MG63 (cell line): ENCODE data around the gene PCDHGB3. TPM values are rescaled to one million over a fixed set of nuclear protein-coding genes. Genes with fewer than 3 reads are reported as not detected.
"Not testable (repeated sequence)": the region's sequence is repeated elsewhere in the genome, so short reads cannot be mapped to it uniquely, and the experiment has no call there.

ENCODE experiments used
- DNase-seq: peaks from one replicate; pipeline ENCODE4 v3.0.0-alpha.2; 2020
- H3K27me3 ChIP-seq: fragments of 250-450 bp; sonication (Bioruptor Pico); 2 replicates; pipeline ENCODE4 v1.5.1; 2020; ENCODE audit warnings: mild to moderate bottlenecking, moderate library complexity
- H3K36me3 ChIP-seq: fragments of 250-450 bp; sonication (Bioruptor Pico); 2 replicates; pipeline ENCODE4 v1.5.1; 2020; ENCODE audit warnings: mild to moderate bottlenecking, moderate library complexity
- H3K4me3 ChIP-seq: fragments of 250-450 bp; sonication (Bioruptor Pico); 2 replicates; pipeline ENCODE4 v1.5.1; 2020; ENCODE audit warnings: mild to moderate bottlenecking, moderate library complexity
- H3K9me3 ChIP-seq: fragments of 250-450 bp; sonication (Bioruptor Pico); 2 replicates; pipeline ENCODE4 v1.5.1; 2020; ENCODE audit warnings: mild to moderate bottlenecking, moderate library complexity
- total RNA-seq: library from RNA; depleted of rRNA; stranded (reverse); fragments of >200 nt; shearing (Covaris generic); gene quantifications from 2 replicates; pipeline ENCODE4 v1.2.3, GENCODE V29; 2014; ENCODE audit warnings: low replicate concordance

The PCDHGB3 gene
- total RNA-seq, 1 experiment from 2014 or later = not detected

DNA sequence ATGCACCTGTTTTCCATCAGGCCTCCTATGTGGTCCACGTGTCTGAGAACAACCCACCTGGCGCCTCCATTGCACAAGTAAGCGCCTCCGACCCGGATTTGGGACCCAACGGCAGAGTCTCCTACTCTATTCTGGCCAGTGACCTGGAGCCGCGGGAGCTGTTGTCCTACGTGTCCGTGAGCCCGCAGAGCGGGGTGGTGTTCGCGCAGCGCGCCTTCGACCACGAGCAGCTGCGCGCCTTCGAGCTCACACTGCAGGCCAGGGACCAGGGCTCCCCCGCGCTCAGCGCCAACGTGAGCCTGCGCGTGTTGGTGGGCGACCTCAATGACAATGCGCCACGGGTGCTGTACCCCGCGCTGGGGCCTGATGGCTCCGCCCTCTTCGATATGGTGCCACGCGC is 18.5 kb upstream of the PCDHGB3 start:
- no peaks in the 10 kb centered on the region for H3K36me3 ChIP-seq
- H3K9me3 ChIP-seq = peaks cover 5% of the 10 kb centered on the region; the same call in 1 of the 2 replicates
- DNase-seq = no peak
- H3K4me3 ChIP-seq = no peak overlapping the region
- no peaks in the 10 kb centered on the region; the same call in 1 of the 2 replicates for H3K27me3 ChIP-seq

GRCh38 chr5:141354900-141355469 is 15.1 kb upstream of the PCDHGB3 start, which contains the start of gene PCDHGA4:
TSS of gene PCDHGA4 (plus strand) at chr5:141355021. CDS start at chr5:141355108, 87 bp downstream.
- peaks cover 5% of the 10 kb centered on the region; the same call in 1 of the 2 replicates for H3K9me3 ChIP-seq
- DNase-seq = no peak

GRCh38 chr5:141355641-141356040 is 14.4 kb upstream of the PCDHGB3 start:
- no peak for DNase-seq
- Histone ChIP-seq H3K27me3 (no peaks in the 10 kb centered on the region), H3K4me3 (no peak overlapping the region), H3K36me3 (no peaks in the 10 kb centered on the region), H3K9me3 (peaks cover 8% of the 10 kb centered on the region)

More at GRCh38 chr5:141354900-141355469, 15.1 kb upstream of the PCDHGB3 start, which contains the start of gene PCDHGA4:
- H3K36me3 ChIP-seq = no peaks in the 10 kb centered on the region
- no peaks in the 10 kb centered on the region for H3K27me3 ChIP-seq
- no peak within 1 kb of the TSS for H3K4me3 ChIP-seq

GRCh38 chr5:141356133-141356532 is 13.9 kb upstream of the PCDHGB3 start:
- H3K36me3 ChIP-seq = no peaks in the 10 kb centered on the region
- no peak overlapping the region for H3K4me3 ChIP-seq
- peaks cover 10% of the 10 kb centered on the region for H3K9me3 ChIP-seq
- no peaks in the 10 kb centered on the region for H3K27me3 ChIP-seq
- no peak for DNase-seq

DNA sequence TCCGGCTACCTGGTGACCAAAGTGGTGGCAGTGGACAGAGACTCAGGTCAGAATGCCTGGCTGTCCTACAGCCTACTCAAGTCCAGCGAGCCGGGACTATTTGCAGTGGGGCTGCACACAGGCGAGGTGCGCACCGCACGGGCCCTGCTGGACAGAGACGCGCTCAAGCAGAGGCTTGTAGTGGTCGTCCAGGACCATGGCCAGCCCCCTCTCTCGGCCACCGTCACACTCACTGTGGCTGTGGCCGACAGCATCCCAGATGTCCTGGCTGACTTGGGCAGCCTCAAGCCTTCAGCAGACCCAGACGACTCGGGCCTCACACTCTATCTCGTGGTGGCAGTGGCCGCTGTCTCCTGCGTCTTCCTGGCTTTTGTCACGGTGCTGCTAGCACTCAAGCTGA is 13.1 kb upstream of the PCDHGB3 start:
- Histone ChIP-seq H3K4me3 (no peak overlapping the region), H3K9me3 (peaks cover 10% of the 10 kb centered on the region), H3K27me3 (no peaks in the 10 kb centered on the region), H3K36me3 (no peaks in the 10 kb centered on the region)
- DNase-seq = no peak

DNA sequence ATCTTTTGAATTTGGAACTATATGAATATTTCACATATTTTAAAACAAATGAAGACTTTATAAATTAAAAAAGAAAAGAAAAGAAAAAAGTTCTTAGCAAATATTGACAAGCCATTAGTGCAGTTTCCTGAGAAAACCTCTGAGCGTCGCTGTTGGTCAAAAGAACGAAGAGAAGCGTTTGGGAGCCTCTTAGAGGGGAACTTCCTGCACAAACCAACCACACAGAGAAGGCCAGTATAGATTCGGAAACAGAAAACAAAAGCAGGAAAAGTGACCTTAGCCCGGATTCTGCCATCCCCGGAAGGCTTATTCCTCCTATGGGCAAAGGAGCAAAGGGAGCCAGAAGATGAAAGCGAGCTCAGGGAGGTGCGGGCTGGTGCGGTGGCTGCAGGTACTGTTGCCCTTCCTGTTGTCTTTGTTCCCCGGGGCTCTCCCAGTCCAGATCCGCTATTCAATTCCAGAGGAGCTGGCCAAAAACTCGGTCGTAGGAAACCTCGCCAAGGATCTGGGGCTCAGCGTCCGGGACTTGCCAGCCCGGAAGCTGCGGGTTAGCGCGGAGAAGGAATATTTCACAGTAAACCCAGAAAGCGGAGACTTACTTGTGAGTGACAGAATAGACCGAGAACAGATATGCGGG is 10.1 kb upstream of the PCDHGB3 start, which contains the start of gene PCDHGB2:
TSS of gene PCDHGB2 (plus strand) at position 205 of the 637 bp plus-strand sequence. CDS start at position 347, 142 bp downstream.
- DNase-seq = peak; percentile 49
- Histone ChIP-seq H3K27me3 (no peaks in the 10 kb centered on the region), H3K36me3 (no peaks in the 10 kb centered on the region), H3K4me3 (peak within 1 kb of the TSS; percentile 42), H3K9me3 (peaks cover 16% of the 10 kb centered on the region)

GRCh38 chr5:141360685-141361084 is 9.4 kb upstream of the PCDHGB3 start:
- H3K4me3 ChIP-seq = no peak overlapping the region

GRCh38 chr5:141362719-141363118 is 7.3 kb upstream of the PCDHGB3 start:
- DNase-seq = no peak
- Histone ChIP-seq H3K27me3 (no peaks in the 10 kb centered on the region), H3K9me3 (peaks cover 31% of the 10 kb centered on the region), H3K4me3 (no peak overlapping the region), H3K36me3 (no peaks in the 10 kb centered on the region; the same call in 1 of the 2 replicates)

More at GRCh38 chr5:141360685-141361084, 9.4 kb upstream of the PCDHGB3 start:
- DNase-seq = no peak
- Histone ChIP-seq H3K36me3 (no peaks in the 10 kb centered on the region), H3K27me3 (no peaks in the 10 kb centered on the region), H3K9me3 (peaks cover 22% of the 10 kb centered on the region)

GRCh38 chr5:141363952-141364660 is 5.9 kb upstream of the PCDHGB3 start, which contains the start of gene PCDHGA5:
TSS of gene PCDHGA5 (plus strand) at chr5:141364162. CDS start at chr5:141364331, 169 bp downstream.
- no peaks in the 10 kb centered on the region for H3K27me3 ChIP-seq
- H3K36me3 ChIP-seq = no peaks in the 10 kb centered on the region; the same call in 1 of the 2 replicates
- DNase-seq = no peak
- peaks cover 35% of the 10 kb centered on the region for H3K9me3 ChIP-seq
- H3K4me3 ChIP-seq = no peak within 1 kb of the TSS

DNA sequence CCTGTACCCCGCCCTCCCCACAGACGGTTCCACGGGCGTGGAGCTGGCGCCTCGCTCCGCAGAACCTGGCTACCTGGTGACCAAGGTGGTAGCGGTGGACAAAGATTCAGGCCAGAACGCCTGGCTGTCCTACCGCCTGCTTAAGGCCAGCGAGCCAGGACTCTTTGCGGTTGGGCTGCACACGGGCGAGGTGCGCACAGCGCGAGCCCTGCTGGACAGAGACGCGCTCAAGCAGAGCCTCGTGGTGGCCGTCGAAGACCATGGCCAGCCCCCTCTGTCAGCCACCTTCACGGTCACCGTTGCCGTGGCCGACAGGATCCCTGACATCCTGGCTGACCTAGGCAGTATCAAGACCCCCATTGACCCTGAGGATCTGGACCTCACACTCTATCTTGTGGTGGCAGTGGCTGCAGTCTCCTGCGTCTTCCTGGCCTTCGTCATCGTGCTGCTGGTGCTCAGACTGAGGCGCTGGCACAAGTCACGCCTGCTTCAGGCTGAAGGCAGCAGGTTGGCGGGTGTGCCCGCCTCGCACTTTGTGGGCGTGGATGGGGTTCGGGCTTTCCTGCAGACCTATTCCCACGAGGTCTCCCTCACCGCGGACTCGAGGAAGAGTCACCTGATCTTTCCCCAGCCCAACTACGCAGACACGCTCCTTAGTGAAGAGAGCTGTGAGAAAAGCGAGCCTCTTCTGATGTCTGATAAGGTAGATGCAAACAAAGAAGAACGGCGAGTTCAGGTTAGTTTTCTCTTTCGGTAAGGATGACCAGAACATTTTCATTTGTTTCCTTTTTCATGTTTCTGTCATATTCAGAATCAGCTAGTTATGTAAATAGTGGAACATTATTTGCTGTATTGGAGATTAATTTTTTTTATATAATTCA is 3.8 kb upstream of the PCDHGB3 start:
- Histone ChIP-seq H3K27me3 (no peaks in the 10 kb centered on the region), H3K36me3 (no peaks in the 10 kb centered on the region; the same call in none of the 2 replicates), H3K9me3 (peaks cover 41% of the 10 kb centered on the region), H3K4me3 (no peak overlapping the region)
- no peak for DNase-seq

GRCh38 chr5:141371572-141372475 is 1.8 kb downstream of the PCDHGB3 start:
- no peak overlapping the region for H3K4me3 ChIP-seq
- no peaks in the 10 kb centered on the region; the same call in 1 of the 2 replicates for H3K36me3 ChIP-seq
- H3K9me3 ChIP-seq = peaks cover 47% of the 10 kb centered on the region

DNA sequence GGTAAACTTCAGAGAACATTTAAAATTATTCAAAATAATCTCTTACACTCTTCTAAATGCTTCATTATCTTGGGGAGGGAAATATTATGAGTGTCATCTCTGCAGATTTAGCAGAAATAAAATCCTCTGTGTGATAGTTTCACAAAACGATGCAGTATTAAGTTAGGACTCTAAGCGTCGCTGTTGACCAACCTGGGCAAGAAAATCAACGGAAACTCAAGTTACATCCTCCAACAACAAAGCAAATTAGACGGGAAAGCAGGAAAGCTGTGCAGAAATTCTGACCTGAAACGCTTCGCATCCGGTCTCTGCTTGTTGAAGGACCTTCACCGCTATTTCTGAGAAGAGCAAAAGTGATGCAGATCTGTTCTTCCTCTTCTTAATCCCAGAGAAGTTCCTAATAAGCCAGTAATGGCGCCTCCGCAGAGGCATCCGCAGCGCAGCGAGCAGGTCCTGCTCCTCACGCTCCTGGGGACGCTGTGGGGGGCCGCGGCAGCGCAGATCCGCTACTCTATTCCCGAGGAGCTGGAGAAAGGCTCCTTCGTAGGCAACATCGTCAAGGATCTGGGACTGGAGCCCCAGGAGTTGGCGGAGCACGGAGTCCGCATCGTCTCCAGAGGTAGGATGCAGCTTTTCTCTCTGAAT is 3.8 kb downstream of the PCDHGB3 start, which contains the start of gene PCDHGA6:
TSS of gene PCDHGA6 (plus strand) at position 219 of the 645 bp plus-strand sequence. CDS start at position 412, 193 bp downstream.
- no peak for DNase-seq
- peaks cover 46% of the 10 kb centered on the region for H3K9me3 ChIP-seq
- H3K36me3 ChIP-seq = no peaks in the 10 kb centered on the region; the same call in 1 of the 2 replicates
- H3K27me3 ChIP-seq = no peaks in the 10 kb centered on the region
- H3K4me3 ChIP-seq = no peak within 1 kb of the TSS

More at GRCh38 chr5:141371572-141372475, 1.8 kb downstream of the PCDHGB3 start:
- no peaks in the 10 kb centered on the region for H3K27me3 ChIP-seq
- DNase-seq = no peak

- Histone ChIP-seq H3K27me3 (no peaks in the 10 kb centered on the region), H3K36me3 (no peaks in the 10 kb centered on the region; the same call in 1 of the 2 replicates), H3K9me3 (peaks cover 42% of the 10 kb centered on the region), H3K4me3 (no peak overlapping the region)
- DNase-seq = no peak
Observed at GRCh38 chr5:141374627-141375026, 4.6 kb downstream of the PCDHGB3 start.

DNA sequence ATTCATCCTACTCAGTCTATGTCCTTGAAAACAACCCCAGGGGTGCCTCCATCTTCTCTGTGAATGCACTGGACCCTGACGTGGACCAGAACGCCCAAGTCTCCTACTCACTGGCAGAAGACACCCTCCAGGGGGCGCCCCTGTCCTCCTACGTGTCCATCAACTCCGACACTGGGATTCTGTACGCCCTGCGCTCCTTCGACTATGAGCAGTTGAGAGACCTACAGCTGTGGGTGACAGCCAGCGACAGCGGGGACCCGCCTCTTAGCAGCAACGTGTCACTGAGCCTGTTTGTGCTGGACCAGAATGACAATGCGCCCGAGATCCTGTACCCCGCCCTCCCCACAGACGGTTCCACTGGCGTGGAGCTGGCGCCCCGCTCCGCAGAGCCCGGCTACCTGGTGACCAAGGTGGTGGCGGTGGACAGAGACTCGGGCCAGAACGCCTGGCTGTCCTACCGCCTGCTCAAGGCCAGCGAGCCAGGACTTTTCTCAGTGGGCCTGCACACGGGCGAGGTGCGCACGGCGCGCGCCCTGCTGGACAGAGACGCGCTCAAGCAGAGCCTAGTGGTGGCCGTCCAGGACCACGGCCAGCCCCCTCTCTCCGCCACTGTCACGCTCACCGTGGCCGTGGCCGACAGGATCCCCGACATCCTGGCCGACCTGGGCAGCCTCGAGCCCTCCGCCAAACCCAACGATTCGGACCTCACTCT is 5.6 kb downstream of the PCDHGB3 start:
- H3K27me3 ChIP-seq, H3K36me3 ChIP-seq, H3K4me3 ChIP-seq, DNase-seq: not testable (repeated sequence)
- H3K9me3 ChIP-seq = peaks cover 41% of the 10 kb centered on the region
